ENCODE measurements around the gene SAP30L. TPM values are rescaled to one million over a fixed set of nuclear protein-coding genes. Genes with fewer than 3 reads are reported as not detected.

SAP30L gene, protein sequence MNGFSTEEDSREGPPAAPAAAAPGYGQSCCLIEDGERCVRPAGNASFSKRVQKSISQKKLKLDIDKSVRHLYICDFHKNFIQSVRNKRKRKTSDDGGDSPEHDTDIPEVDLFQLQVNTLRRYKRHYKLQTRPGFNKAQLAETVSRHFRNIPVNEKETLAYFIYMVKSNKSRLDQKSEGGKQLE
- total RNA-seq (10 to 100 TPM; 45.5 to 47.3 TPM), polyA plus RNA-seq (10 to 100 TPM; 20.1 to 35.6 (median 25.3) TPM), total RNA-seq (13.3 to 79.9 (median 32.1) reads per million in 6 experiments)

DNA sequence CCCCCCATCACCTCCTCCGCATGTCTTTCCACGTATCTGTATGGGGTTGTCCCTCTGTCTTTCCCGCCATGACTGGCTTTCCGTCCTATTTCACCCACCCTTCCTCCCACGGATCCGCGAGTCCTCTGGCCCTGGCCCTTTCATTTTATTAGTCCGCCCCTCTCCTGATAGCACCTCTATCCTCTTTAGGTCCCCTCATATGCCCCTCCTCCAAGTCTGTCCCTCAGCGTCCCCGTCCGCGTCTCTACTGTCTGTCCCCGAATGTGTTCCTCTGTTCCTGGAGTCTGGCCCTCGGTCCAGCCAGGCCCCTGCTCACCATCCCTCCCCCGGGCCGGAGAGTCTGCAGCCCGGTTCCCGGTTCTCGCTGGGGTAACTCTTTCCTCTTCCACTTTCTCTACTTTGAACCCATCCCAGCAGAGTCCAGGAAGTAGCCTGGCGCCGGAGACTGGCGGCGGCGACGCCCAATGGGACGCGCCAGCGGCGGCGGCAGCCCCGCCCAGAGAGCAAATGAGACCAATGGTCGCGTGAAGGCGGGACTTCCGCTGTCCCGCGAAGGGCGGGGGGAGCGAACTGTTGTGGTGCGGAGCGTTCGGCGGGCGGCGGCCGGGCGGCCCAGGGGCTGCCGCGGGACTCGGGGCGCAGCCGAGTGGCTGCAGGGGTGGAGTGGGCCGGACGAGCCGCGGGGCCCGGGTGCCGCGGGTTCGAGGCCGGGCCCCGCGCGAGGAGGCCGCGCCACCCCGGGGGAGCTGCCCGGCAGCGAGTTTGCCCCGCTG, at the start of gene SAP30L:
Gene SAP30L, plus strand, starts transcription at position 576 of the 773 bp plus-strand sequence. CDS start 608 bp downstream, outside the sequence.
- Mint-ChIP-seq H3K27ac (peak within 1 kb of the TSS; percentile 90 to 99 (median 98)), H3K9me3 (no peaks in the 10 kb centered on the region), H3K27me3 (no peaks in the 10 kb centered on the region), H3K4me1 (peaks cover 44 to 67% (median 66%) of the 10 kb centered on the region in 4 donors), H3K36me3 (peaks cover 11 to 26% (median 13%) of the 10 kb centered on the region in 3 donors), H3K4me3 (peak within 1 kb of the TSS; percentile 98 to 100 (median 100))
- ATAC-seq (peak; percentile 91 to 94), DNase-seq (peak; percentile 92 to 98 (median 95))
- POLR2A ChIA-PET = interaction anchor here (2.4 kb wide), 1 partner anchor 407 kb away, joined by 9 read pairs; the partner anchor contains the start of genes FAM114A2 and MFAP3

DNA sequence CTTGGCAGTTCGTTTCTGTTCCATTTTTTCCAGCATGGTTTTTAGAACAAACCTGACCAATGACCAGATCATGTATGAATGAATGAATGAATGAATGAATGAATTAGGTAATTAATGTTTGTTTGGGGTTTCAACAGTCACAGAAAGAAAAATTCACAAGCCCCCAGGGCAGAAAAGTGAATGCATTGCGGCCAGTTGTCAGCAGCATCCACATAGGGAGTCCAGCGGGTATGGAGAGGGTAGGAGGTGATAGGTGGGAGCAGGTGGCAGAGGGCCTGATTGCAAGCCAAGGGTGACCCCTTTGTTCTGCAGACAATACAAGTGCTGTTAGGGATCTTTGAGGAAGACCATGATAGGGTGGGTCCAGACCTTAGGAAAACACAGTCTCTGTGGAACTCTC, 49.7 kb upstream of the SAP30L start:
- ATAC-seq (no peak), DNase-seq (no peak)
- Mint-ChIP-seq H3K27ac (no peak overlapping the region), H3K27me3 (no peaks in the 10 kb centered on the region), H3K36me3 (peaks cover 0 to 25% (median 5%) of the 10 kb centered on the region in 3 donors), H3K4me3 (no peak overlapping the region), H3K4me1 (peaks cover 0 to 4% (median under 1%) of the 10 kb centered on the region in 4 donors), H3K9me3 (no peaks in the 10 kb centered on the region)
- POLR2A ChIA-PET = no interaction called here

DNA sequence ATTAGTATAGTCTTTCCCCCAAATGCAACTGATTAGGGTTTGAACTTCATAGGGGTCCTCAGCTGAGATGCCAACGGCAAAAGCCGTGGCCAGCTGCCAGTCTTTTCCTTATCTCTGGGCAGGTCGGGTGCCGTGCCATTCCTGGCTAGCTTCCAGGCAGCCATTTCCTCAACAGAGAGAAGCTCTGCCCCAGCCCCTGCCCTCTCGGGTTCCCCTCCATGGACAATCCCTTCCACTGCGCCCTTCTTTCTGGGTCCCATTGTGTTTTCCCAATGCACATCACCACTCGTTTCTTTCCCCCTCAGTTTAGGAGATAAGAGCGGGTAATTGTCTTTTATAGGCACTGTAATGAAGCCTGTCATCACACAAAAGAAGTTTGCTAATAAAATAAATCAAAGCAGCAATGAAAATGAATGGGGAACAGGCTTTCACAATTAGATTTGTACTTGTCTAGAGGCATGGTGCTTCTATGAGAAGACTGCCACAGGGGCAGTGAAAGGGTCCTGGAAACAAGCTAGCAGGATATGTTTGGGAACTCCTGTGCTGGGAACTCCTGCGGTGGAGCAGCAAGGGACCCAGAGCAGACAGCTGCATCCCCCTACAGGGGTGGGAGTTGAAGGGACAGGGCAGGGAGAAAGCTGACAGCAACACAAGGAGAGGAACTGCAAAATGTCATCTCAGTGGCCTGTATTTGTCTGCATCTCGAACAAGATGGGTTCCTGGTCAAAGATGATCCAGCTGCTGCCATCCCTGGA, 48.0 kb upstream of the SAP30L start:
- ATAC-seq = no peak
- POLR2A ChIA-PET = no interaction called here
- no peaks in the 10 kb centered on the region for H3K27me3 Mint-ChIP-seq

DNA sequence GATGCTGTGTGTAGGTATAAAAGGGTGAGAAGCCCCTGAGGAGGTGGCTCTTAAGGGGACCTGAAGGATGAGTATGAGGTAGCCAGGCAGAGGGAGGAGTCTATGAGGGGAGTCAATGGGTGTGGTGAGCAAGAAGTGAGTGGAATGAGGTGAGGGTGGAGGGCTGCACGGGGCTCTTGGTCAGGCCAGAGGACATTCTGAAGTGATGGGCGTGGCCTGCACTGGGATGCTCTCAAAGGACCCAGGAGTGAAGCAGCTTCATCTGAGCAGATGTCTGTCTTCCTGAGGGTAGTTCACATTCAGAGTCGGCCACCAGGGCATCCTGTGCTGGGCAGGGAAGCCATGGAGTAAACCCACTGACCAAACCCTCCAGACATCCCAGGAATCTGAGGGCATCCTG, 45.1 kb upstream of the SAP30L start:
- ATAC-seq (no peak), DNase-seq (peak in 1 of 10 donors; percentile 47)
- Mint-ChIP-seq H3K9me3 (no peaks in the 10 kb centered on the region), H3K27me3 (no peaks in the 10 kb centered on the region), H3K27ac (peak overlapping the region in 1 of 10 donors; percentile 44), H3K4me1 (peaks cover 2 to 17% (median 10%) of the 10 kb centered on the region in 4 donors), H3K4me3 (no peak overlapping the region), H3K36me3 (peaks cover 0 to 3% (median 0%) of the 10 kb centered on the region in 3 donors)
- POLR2A ChIA-PET = interaction anchor here (1.0 kb wide), 1 partner anchor 211 kb away, joined by 3 read pairs; no protein-coding TSS in a partner anchor

More for the DNA sequence above, 48.0 kb upstream of the SAP30L start:
- DNase-seq = peak in 1 of 10 donors; percentile 35
- peaks cover 0 to 4% (median under 1%) of the 10 kb centered on the region in 4 donors for H3K4me1 Mint-ChIP-seq
- no peaks in the 10 kb centered on the region for H3K9me3 Mint-ChIP-seq
- H3K4me3 Mint-ChIP-seq = no peak overlapping the region
- H3K27ac Mint-ChIP-seq = peak overlapping the region in 3 of 10 donors; percentile 10 to 67 (median 29)
- peaks cover 0 to 15% (median 5%) of the 10 kb centered on the region in 3 donors for H3K36me3 Mint-ChIP-seq

DNA sequence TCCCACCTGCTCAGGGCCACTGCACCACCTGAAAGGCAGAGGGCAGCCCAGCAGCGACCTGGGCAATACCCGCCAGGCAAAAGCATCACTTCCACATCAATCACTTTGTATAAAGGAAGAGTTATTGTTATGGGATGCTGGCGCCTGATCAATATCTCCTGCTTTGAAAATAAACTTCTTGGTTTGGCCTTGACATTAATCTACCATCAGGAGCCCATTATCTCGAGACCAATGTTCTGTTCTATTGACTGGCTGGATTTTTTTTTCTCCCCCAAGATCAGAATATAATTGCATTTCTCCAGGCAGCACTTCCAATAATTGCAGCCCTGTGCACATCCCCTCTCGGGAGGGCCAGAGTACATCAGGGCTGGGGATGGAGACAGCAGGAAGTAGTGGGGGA, 44.4 kb upstream of the SAP30L start:
- peak overlapping the region in 3 of 10 donors; percentile 11 to 72 (median 14) for H3K27ac Mint-ChIP-seq

DNA sequence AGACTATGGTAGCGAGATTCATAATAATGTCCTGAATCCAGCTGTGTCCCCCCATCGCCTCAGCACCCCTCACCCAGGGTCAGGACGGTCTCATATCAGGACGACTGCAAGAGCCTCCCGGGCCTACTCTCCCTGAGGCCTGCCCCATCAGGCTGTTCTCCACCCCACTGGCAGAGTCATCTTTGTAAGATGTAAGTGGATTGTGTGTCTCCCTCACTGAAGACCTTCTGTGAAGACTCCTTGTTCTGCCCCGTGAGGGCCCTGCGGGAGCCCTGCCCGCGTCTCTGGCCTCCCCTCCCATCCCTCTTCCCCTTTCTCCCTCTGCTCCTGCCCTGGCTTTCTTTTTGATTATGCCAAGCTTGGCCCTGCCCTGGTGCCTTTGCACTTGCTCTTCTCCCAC, 43.9 kb upstream of the SAP30L start:
- no peak for ATAC-seq
- Mint-ChIP-seq H3K9me3 (no peaks in the 10 kb centered on the region), H3K27me3 (no peaks in the 10 kb centered on the region), H3K4me1 (peaks cover 2 to 17% (median 11%) of the 10 kb centered on the region in 4 donors), H3K27ac (peak overlapping the region in 4 of 10 donors; percentile 11 to 72 (median 50)), H3K36me3 (no peaks in the 10 kb centered on the region), H3K4me3 (no peak overlapping the region)
- no peak for DNase-seq
- POLR2A ChIA-PET = no interaction called here

More for the DNA sequence above, 44.4 kb upstream of the SAP30L start:
- Mint-ChIP-seq H3K4me3 (peak overlapping the region in 1 of 10 donors; percentile 43), H3K36me3 (no peaks in the 10 kb centered on the region), H3K9me3 (no peaks in the 10 kb centered on the region), H3K4me1 (peaks cover 2 to 17% (median 11%) of the 10 kb centered on the region in 4 donors), H3K27me3 (no peaks in the 10 kb centered on the region)
- ATAC-seq = no peak
- DNase-seq = peak in 1 of 10 donors; percentile 30
- POLR2A ChIA-PET = interaction anchor here (1.0 kb wide), 1 partner anchor 212 kb away, joined by 3 read pairs; no protein-coding TSS in a partner anchor

DNA sequence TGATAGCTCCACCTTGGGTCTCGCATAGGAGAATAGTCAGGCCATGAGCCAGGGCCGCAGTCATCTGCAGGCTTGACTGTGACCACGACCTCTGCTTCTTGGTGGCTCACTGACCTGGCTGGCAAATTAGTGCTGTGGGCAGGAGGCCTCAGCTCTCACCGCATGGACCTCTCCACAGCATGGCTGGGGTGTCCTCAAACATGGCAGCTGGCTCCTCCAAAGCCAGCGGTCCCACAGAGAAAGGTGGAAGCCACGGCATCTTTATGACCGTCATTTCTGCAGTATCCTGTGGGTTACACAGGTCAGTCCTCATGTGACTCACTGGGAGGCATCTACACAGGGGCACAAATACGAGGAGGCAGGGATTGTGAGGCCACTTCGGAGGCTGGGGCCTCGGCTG, 43.2 kb upstream of the SAP30L start:
- no peak overlapping the region for H3K4me3 Mint-ChIP-seq
- ATAC-seq (no peak), DNase-seq (no peak)
- no peaks in the 10 kb centered on the region for H3K27me3 Mint-ChIP-seq
- H3K27ac Mint-ChIP-seq = no peak overlapping the region
- H3K36me3 Mint-ChIP-seq = no peaks in the 10 kb centered on the region
- POLR2A ChIA-PET = no interaction called here
- H3K9me3 Mint-ChIP-seq = no peaks in the 10 kb centered on the region
- peaks cover 2 to 17% (median 11%) of the 10 kb centered on the region in 4 donors for H3K4me1 Mint-ChIP-seq

DNA sequence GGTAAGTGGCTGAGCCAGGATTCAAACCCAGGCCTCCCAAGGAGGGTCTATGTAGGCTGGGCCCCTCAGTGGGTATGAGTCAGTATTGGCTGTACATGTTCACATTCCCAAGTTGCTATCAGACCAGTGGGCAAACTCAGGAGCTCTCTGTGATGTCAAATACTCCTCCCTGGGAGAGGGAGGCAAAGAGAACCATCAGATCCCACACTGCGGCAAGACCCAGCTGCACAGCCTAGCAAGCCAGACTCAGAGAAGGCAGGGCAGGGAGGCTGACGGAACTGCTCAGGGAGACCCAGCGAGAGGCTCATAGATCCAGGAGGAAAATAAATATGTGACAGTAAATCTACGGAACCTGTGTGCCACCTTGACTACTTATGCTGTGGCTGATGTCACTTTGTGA, 42.6 kb upstream of the SAP30L start:
- peaks cover 2 to 17% (median 11%) of the 10 kb centered on the region in 4 donors for H3K4me1 Mint-ChIP-seq
- POLR2A ChIA-PET = no interaction called here
- peak overlapping the region in 3 of 10 donors; percentile 20 to 51 (median 27) for H3K27ac Mint-ChIP-seq
- H3K4me3 Mint-ChIP-seq = no peak overlapping the region
- no peaks in the 10 kb centered on the region for H3K27me3 Mint-ChIP-seq
- ATAC-seq = no peak
- no peaks in the 10 kb centered on the region for H3K9me3 Mint-ChIP-seq
- H3K36me3 Mint-ChIP-seq = no peaks in the 10 kb centered on the region
- DNase-seq = no peak

DNA sequence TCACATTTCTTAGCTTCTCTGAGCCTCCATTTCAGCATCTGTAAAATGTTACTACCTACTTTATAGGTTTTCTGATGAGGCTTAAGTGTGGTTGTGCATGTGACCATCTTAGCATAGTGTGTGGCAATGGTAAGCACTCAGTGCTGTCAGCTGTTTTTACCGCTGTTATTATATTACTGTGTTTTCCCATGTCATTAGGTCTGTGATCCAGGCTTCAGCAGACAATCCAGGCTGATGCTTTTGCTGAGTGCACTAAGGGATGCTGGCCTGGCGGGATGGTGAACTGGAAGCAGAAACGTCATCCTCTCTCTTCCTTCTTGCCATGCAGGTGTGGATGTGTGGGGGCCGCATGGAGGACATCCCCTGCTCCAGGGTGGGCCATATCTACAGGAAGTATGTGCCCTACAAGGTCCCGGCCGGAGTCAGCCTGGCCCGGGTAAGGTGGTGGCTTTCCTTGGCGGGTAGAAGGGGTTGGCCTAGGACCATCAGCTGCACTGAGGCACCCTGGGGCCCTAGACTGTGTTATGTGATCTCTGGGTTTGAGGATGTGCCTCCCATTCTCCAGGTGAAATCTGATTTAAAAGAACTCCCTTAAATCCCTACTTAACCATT, 41.9 kb upstream of the SAP30L start:
- no peaks in the 10 kb centered on the region for H3K36me3 Mint-ChIP-seq
- H3K27ac Mint-ChIP-seq = peak overlapping the region in 3 of 10 donors; percentile 13 to 68 (median 27)
- H3K27me3 Mint-ChIP-seq = no peaks in the 10 kb centered on the region
- DNase-seq (no peak), ATAC-seq (no peak)
- POLR2A ChIA-PET = interaction anchor here (0.8 kb wide), 1 partner anchor 214 kb away, joined by 3 read pairs; no protein-coding TSS in a partner anchor
- peaks cover 2 to 17% (median 11%) of the 10 kb centered on the region in 4 donors for H3K4me1 Mint-ChIP-seq
- H3K9me3 Mint-ChIP-seq = no peaks in the 10 kb centered on the region
- H3K4me3 Mint-ChIP-seq = peak overlapping the region in 2 of 10 donors; percentile 4 to 71

DNA sequence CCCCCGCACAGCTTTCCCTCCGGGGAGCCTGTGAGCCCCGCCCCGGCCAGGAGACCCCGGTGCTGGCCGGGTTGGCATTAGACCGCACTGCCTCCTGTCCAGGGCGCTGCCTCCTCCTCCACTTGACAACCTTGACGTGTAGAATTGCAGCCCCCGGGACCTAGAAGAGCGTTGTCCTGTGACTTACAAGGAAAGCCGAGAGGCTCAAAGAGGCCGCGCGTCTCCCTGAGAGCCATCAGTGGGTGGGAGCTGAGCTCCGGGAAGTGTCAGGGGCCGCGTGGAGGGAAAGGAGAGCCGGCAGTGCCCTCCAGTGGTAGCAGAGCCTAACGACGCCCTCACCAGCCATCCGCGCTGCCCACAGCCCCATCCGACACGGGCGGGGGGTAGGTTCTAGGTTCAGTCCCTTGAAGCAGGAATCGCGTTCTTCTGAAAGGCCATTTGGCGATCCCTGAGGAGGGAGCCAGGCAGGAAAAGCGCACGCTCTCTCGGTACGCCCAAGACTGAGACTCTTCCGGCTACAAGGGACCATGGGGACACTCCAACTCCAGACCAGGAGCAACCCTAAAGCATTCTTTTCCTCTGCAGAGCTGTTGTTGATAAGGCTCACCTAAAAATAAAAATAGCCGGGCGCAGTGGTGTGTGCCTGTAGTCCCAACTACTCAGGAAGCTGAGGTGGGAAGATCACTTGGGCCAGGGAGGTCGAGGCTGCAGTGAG, 40.6 kb upstream of the SAP30L start:
- ATAC-seq = peak; percentile 99
- Mint-ChIP-seq H3K9me3 (no peaks in the 10 kb centered on the region), H3K27ac (peak overlapping the region in 2 of 10 donors; percentile 15 to 60), H3K27me3 (no peaks in the 10 kb centered on the region), H3K4me1 (peaks cover 2 to 17% (median 11%) of the 10 kb centered on the region in 4 donors), H3K36me3 (peaks cover 0 to 4% (median 2%) of the 10 kb centered on the region in 3 donors), H3K4me3 (peak overlapping the region; percentile 39 to 81 (median 71))
- POLR2A ChIA-PET = no interaction called here
- peak; percentile 45 to 81 (median 65) for DNase-seq

DNA sequence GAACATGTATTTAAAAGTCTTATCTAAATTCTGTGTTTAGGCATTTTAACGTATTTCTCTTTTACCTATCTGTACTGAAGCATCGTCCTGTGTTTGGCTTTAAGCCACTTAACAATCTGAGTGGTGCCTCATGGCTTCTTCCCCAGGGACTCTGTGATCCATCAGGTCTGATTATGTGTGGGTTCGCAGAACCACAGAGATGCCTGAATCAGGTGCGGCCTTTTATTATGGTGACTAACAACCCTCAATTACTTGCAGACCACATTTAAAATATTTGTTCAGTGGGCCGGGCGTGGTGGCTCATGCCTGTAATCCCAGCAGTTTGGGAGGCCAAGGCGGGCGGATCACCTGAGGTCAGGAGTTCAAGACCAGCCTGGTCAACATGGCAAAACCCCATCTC, 39.6 kb upstream of the SAP30L start:
- DNase-seq (no peak), ATAC-seq (no peak)
- POLR2A ChIA-PET = no interaction called here

More for the DNA sequence above, 39.6 kb upstream of the SAP30L start:
- no peaks in the 10 kb centered on the region for H3K27me3 Mint-ChIP-seq
- H3K27ac Mint-ChIP-seq = no peak overlapping the region
- peaks cover 0 to 6% (median 4%) of the 10 kb centered on the region in 3 donors for H3K36me3 Mint-ChIP-seq
- H3K4me1 Mint-ChIP-seq = peaks cover 2 to 17% (median 11%) of the 10 kb centered on the region in 4 donors
- H3K9me3 Mint-ChIP-seq = no peaks in the 10 kb centered on the region
- no peak overlapping the region for H3K4me3 Mint-ChIP-seq

Measured in naive thymus-derived CD8-positive, alpha-beta T cell (primary cell).